Sigmoid colon (tissue), 7 donors: ENCODE measurements around the gene FN3KRP. TPM values are rescaled to one million over a fixed set of nuclear protein-coding genes. Genes with fewer than 3 reads are reported as not detected.

Experiments used
- DNase-seq: peaks from one replicate; pipeline ENCODE4 v3.0.0-alpha.2; 2019
- H3K27ac ChIP-seq, 4 donors: fragments of 200-600 bp; sonication (generic); one replicate each; pipeline ENCODE4 v1.5.1; 2016 to 2019; ENCODE audit warnings: mild to moderate bottlenecking in 1 of 4
- H3K27me3 ChIP-seq, 3 donors: fragments of 200-600 bp; sonication (generic); one replicate each; pipeline ENCODE4 v1.5.1; 2019; ENCODE audit warnings: mild to moderate bottlenecking in 1 of 3
- H3K36me3 ChIP-seq, 4 donors: fragments of 200-600 bp; sonication (generic); one replicate each; pipeline ENCODE4 v1.5.1; 2016 to 2019
- H3K4me1 ChIP-seq, 4 donors: fragments of 200-600 bp; sonication (generic); one replicate each; pipeline ENCODE4 v1.5.1; 2017 to 2019
- H3K4me3 ChIP-seq, 4 donors: fragments of 200-600 bp; sonication (generic); one replicate each; pipeline ENCODE4 v1.5.1; 2017 to 2019; ENCODE audit warnings: mild to moderate bottlenecking in 2 of 4, moderate library complexity in 1 of 4
- H3K9me3 ChIP-seq, 4 donors: fragments of 200-600 bp in 3 of 4; sonication (generic) in 3 of 4; one replicate each; pipeline versions ENCODE4 v1.5.1 to v1.6.1; 2013 to 2019
- EP300 ChIP-seq, 4 donors: sonication (generic); formaldehyde crosslinking; IDR thresholded peaks; one replicate each; pipeline ENCODE4 v1.6.1; 2017; ENCODE audit warnings: antibody characterized with exemption in 4 of 4
- POLR2A ChIP-seq, 2 donors: fragments of 450-650 bp; IDR thresholded peaks; one replicate each; pipeline ENCODE4 v1.6.1; 2016; ENCODE audit warnings: antibody characterized with exemption in 2 of 2, mild to moderate bottlenecking in 2 of 2, moderate library complexity in 2 of 2
- POLR2AphosphoS5 ChIP-seq, 4 donors: sonication (generic); formaldehyde crosslinking; IDR thresholded peaks; one replicate each; pipeline ENCODE4 v1.6.1; 2017; ENCODE audit warnings: antibody characterized with exemption in 4 of 4
- WGBS, 2 donors: extraction: QIAGEN DNeasy Blood & Tissue Kit; methylation state at CpG; one replicate each; pipeline ENCODE4 v1.1.7; 2013; 5-methylcytosine and 5-hydroxymethylcytosine counted together
- intact Hi-C: fragments of 100-400 bp; cut with DNase I; formaldehyde crosslinking; loops from one replicate; pipeline ENCODE4 v1.15.1; 2023
- polyA plus RNA-seq, 3 donors: library from polyadenylated mRNA; stranded (reverse); fragments of 200-250 nt; gene quantifications; one replicate each; pipeline ENCODE4 v1.2.3, GENCODE V29; 2013
- total RNA-seq, 4 donors: library from RNA; depleted of rRNA; stranded (reverse); fragments of >200 nt; gene quantifications; one replicate each; pipeline ENCODE4 v1.1.0, GENCODE V29; 2016
- TF ChIP-seq, protein P1 (sequence below), 4 experiments: fragments of 450-650 bp in 3 of 4; fragments of 200-600 bp in 1 of 4; IDR thresholded peaks; one replicate each; pipeline ENCODE4 v1.5.1; 2016 to 2019; ENCODE audit warnings: antibody characterized with exemption in 4 of 4, mild to moderate bottlenecking in 3 of 4, moderate library complexity in 2 of 4
- donor health status: healthy with polysubstance abuse.
- donor health status: Bipolar disorder and iron deficiency.
- donor health status: healthy.

FN3KRP gene
- total and polyA plus RNA-seq, 7 donors = 8.1 to 36.1 (median 18.0) TPM

DNA sequence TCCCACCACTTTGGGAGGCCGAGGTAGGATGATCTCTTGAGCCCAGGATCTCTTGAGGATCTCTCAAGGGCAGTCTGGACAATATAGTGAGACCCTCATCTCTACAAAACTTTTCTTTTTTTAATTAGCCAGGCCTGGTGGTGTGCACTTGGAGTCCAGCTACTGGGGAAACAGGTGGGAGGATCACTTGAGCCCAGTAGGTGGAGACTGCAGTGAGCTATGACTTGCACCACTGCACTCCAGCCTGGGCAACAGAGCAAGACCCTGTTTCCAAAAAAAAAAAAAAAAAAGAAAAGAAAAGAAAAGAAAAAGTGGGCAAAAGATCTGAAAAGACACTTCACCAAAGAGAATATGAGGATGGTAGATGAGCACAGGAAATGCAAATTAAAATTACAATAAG is 33.0 kb upstream of the FN3KRP start:
- WGBS, 2 donors = 87 to 93% methylated on average over 1 of the region's 1 CpG
- H3K9me3 ChIP-seq = peaks cover 0 to 4% (median 0%) of the 10 kb centered on the region in 4 donors
- H3K27ac ChIP-seq = no peak overlapping the region
- H3K36me3 ChIP-seq = no peaks in the 10 kb centered on the region
- H3K27me3 ChIP-seq = no peaks in the 10 kb centered on the region
- TF ChIP-seq POLR2A (IDR thresholded peaks at IDR 0.05) (no peak), EP300 (IDR thresholded peaks at IDR 0.05) (no peak), POLR2AphosphoS5 (IDR thresholded peaks at IDR 0.05) (no peak)
- TF ChIP-seq, protein P1, sequence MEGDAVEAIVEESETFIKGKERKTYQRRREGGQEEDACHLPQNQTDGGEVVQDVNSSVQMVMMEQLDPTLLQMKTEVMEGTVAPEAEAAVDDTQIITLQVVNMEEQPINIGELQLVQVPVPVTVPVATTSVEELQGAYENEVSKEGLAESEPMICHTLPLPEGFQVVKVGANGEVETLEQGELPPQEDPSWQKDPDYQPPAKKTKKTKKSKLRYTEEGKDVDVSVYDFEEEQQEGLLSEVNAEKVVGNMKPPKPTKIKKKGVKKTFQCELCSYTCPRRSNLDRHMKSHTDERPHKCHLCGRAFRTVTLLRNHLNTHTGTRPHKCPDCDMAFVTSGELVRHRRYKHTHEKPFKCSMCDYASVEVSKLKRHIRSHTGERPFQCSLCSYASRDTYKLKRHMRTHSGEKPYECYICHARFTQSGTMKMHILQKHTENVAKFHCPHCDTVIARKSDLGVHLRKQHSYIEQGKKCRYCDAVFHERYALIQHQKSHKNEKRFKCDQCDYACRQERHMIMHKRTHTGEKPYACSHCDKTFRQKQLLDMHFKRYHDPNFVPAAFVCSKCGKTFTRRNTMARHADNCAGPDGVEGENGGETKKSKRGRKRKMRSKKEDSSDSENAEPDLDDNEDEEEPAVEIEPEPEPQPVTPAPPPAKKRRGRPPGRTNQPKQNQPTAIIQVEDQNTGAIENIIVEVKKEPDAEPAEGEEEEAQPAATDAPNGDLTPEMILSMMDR (IDR thresholded peaks at IDR 0.05) = no peak
- intact Hi-C loops = no loop called here
- DNase-seq = no peak
- H3K4me1 ChIP-seq = no peaks in the 10 kb centered on the region
- no peak overlapping the region for H3K4me3 ChIP-seq

DNA sequence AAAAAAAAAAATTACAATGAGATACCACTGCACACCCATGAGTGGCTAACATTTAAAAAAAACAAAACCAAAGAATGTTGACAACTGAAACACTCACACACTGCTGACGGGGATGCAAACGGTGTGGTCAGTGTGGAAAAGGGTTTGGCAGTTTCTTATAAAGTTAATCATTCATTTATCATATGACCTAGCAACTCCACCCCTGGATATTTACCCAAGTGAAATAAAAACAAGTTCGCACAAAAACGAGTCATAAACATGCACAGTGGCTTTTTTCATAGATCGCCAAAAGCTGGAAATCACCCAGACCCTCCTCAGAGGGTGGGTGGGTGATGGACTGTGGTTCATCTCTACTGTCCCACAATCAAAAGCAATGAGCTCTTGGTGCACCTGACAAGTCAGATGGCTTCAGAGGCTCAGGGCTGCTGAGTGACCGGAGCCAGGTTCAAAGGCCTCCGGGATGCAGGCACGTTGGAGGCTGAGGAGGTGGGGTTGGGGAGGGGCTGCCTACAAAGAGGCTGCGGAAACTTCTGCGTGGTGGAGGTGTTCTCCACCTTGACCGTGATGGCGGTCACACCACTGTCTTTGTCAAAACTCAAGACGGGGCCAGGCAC is 32.2 kb upstream of the FN3KRP start:
- no peak for TF ChIP-seq POLR2A (IDR thresholded peaks at IDR 0.05)
- TF ChIP-seq, protein P1 (IDR thresholded peaks at IDR 0.05) = no peak
- TF ChIP-seq POLR2AphosphoS5 (IDR thresholded peaks at IDR 0.05) = no peak
- no peak for TF ChIP-seq EP300 (IDR thresholded peaks at IDR 0.05)
- no peak for DNase-seq
- WGBS, 2 donors = 13 to 66% methylated on average over 13 of the region's 13 CpGs
- Histone ChIP-seq H3K27ac (no peak overlapping the region), H3K36me3 (no peaks in the 10 kb centered on the region), H3K4me3 (no peak overlapping the region), H3K4me1 (no peaks in the 10 kb centered on the region), H3K9me3 (peaks cover 0 to 4% (median 0%) of the 10 kb centered on the region in 4 donors), H3K27me3 (no peaks in the 10 kb centered on the region)
- intact Hi-C loops = no loop called here

DNA sequence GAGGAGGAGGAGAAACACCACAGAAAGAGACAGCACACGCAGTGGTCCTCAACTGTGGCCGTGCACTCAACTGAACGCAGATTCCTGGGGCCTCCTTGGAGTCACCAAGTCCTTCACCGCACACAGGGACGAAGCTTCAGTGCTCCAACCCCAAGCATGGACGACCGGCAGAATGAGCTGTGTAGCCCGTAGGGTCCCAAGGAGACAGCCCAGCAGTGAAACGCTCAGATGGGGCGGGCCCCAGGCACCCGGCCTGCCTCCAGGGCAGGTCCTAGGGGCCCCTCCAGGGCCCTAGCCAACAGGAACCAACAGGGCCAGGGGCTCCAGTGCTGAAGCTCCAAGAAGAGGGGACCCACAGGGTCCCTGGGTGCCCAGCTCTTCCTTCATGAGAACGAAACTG is 31.2 kb upstream of the FN3KRP start:
- TF ChIP-seq POLR2AphosphoS5 (IDR thresholded peaks at IDR 0.05) (no peak), POLR2A (IDR thresholded peaks at IDR 0.05) (no peak), EP300 (IDR thresholded peaks at IDR 0.05) (no peak)
- TF ChIP-seq, protein P1 (IDR thresholded peaks at IDR 0.05) = no peak
- H3K9me3 ChIP-seq = peaks cover 0 to 4% (median 0%) of the 10 kb centered on the region in 4 donors
- H3K27ac ChIP-seq = no peak overlapping the region
- intact Hi-C loops = no loop called here
- no peaks in the 10 kb centered on the region for H3K4me1 ChIP-seq
- DNase-seq = no peak
- H3K4me3 ChIP-seq = no peak overlapping the region
- no peaks in the 10 kb centered on the region for H3K36me3 ChIP-seq
- H3K27me3 ChIP-seq = no peaks in the 10 kb centered on the region
- 91 to 96% methylated on average over 12 of the region's 12 CpGs for WGBS, 2 donors

DNA sequence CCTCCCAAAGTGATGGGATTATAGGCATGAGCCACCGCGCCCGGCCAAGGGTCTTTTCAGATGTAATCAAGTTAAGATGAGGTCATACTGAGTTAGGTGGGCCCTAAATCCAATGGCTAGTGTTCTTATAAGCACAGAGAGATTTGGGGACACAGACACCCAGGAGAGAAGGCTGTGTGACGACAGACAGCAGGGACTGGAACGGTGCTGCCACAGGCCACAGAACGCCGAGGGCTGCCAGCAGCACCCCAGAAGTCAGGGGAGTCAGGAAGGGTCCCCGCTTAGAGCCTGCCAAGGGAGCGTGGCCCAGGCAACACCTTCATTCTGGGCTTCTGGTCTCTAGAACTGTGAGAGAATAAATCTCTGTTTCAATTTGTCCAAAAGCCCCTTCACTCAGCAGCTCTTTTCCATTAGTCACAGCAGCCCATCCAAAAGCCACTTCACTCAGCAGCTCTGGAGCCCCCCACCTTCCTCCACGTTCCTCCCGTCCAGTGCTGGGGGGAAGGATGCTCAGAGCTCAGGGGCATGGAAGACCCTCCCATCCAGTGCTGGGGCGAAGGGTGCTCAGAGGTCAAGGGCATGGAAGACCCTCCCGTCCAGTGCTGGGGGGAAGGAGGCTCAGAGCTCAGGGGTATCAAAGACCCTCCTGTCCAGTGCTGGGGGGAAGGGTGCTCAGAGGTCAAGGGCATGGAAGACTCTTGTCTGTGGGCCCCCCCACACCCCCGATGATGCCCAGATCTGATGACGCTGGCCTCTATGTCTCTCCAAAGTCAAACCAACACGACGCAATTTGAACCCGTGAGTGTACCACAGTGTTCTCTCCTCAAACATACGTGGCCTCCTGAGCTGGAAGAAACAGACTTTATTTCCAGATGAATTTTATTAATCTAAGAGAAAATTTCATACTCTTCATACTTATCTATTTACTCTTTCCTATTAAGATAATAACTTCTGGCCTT is 29.9 kb upstream of the FN3KRP start:
- Histone ChIP-seq H3K4me1 (no peaks in the 10 kb centered on the region), H3K27me3 (no peaks in the 10 kb centered on the region), H3K27ac (no peak overlapping the region), H3K36me3 (peaks cover 0 to 6% (median 0%) of the 10 kb centered on the region in 4 donors), H3K4me3 (no peak overlapping the region), H3K9me3 (no peaks in the 10 kb centered on the region)
- no peak for DNase-seq
- TF ChIP-seq POLR2A (IDR thresholded peaks at IDR 0.05) = no peak
- TF ChIP-seq POLR2AphosphoS5 (IDR thresholded peaks at IDR 0.05) = no peak
- TF ChIP-seq EP300 (IDR thresholded peaks at IDR 0.05) = no peak
- TF ChIP-seq, protein P1 (IDR thresholded peaks at IDR 0.05) = no peak
- intact Hi-C loops = no loop called here
- 91 to 93% methylated on average over 19 of the region's 19 CpGs for WGBS, 2 donors
